Spleen (tissue), 7 donors: Measurements from ENCODE around the gene PTPN3.

ENCODE experiments used
- POLR2A ChIP-seq, 3 donors: fragments of 450-650 bp; IDR thresholded peaks; one replicate each; pipeline ENCODE4 v1.5.1; 2017; ENCODE audit warnings: antibody characterized with exemption in 3 of 3, mild to moderate bottlenecking in 1 of 3
- TF ChIP-seq, protein P1 (sequence below), 11 experiments: fragments of 200-600 bp in 7 of 11; fragments of 450-650 bp in 4 of 11; sonication (generic) in 4 of 11; IDR thresholded peaks in 8 of 11; conservative IDR thresholded peaks in 3 of 11; 1 replicate in 7 of 11; 2 replicates in 4 of 11; pipeline versions ENCODE4 v1.4.0 to v1.8.0; 2016 to 2021; ENCODE audit warnings: antibody characterized with exemption in 11 of 11, inconsistent platforms in 4 of 11, mild to moderate bottlenecking in 1 of 11
- donor health status: DM: no; HTN: no; CAD: no; lungs with moderate emphysema.
- donor health status: DM: no; HTN: no; CAD: no.
- donor health status: DM: no; HTN: no; CAD: no.

DNA sequence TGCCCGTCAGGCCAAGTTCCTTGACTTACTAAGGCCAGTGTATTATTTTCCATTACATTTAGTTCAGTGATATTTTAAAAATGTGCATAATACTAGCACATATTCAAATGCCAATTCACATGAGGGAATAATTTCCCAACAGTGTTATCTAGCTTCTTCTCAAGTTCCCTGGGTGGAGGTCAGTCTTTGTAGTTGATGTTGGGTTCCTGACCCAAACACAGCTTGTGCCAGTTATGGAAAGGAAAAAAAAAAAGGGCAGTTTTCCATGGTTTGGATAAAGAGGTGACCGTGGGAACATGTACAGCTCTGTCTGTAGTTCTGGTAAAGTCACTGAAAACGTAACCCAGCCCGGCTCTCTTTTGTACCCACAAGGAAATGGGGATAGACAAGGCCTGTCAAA, 11.5 kb upstream of the PTPN3 start:
- no peak for TF ChIP-seq POLR2A (IDR thresholded peaks at IDR 0.05)
- TF ChIP-seq, protein P1, sequence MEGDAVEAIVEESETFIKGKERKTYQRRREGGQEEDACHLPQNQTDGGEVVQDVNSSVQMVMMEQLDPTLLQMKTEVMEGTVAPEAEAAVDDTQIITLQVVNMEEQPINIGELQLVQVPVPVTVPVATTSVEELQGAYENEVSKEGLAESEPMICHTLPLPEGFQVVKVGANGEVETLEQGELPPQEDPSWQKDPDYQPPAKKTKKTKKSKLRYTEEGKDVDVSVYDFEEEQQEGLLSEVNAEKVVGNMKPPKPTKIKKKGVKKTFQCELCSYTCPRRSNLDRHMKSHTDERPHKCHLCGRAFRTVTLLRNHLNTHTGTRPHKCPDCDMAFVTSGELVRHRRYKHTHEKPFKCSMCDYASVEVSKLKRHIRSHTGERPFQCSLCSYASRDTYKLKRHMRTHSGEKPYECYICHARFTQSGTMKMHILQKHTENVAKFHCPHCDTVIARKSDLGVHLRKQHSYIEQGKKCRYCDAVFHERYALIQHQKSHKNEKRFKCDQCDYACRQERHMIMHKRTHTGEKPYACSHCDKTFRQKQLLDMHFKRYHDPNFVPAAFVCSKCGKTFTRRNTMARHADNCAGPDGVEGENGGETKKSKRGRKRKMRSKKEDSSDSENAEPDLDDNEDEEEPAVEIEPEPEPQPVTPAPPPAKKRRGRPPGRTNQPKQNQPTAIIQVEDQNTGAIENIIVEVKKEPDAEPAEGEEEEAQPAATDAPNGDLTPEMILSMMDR (IDR thresholded peaks at IDR 0.05 in 8 of 11, conservative IDR thresholded peaks at IDR 0.05 in 3 of 11), result no peak
